GM19463 (cell line): ENCODE data around the gene EFHD2.
"Not testable (repeated sequence)": the region's sequence is repeated elsewhere in the genome, so short reads cannot be mapped to it uniquely, and the experiment has no call there.

Experiments used
- ATAC-seq: cut with Tn5 transposase; IDR thresholded peaks from one replicate; pipeline ENCODE4 v1.9.1; 2021; ENCODE audit warnings: mild to moderate bottlenecking, moderate library complexity; ENCODE audit not compliant: unreplicated experiment

The EFHD2 gene

GRCh38 chr1:15471723-15472122 is 62.0 kb downstream of the EFHD2 start:
- ATAC-seq, result not testable (repeated sequence)

- ATAC-seq, result no peak
Measured at GRCh38 chr1:15472587-15472986, 62.9 kb downstream of the EFHD2 start.

GRCh38 chr1:15475752-15476314 is 66.1 kb downstream of the EFHD2 start, which contains the start of gene CELA2B:
CELA2B (plus strand) TSS chr1:15476104; CDS start chr1:15476126, 22 bp downstream.
- no peak for ATAC-seq

GRCh38 chr1:15476927-15477326 is 67.2 kb downstream of the EFHD2 start:
- ATAC-seq, result no peak

- ATAC-seq, result no peak
Measured at GRCh38 chr1:15477646-15478212, 68.0 kb downstream of the EFHD2 start.
